ENCODE data around the gene GRIN1.

GRIN1 gene

GRCh38 chr9:137216188-137216965, 77.4 kb downstream of the GRIN1 start:
- Histone ChIP-seq H4K20me1 (ENCODE audit: insufficient read depth) (no peaks in the 10 kb centered on the region), H3K9ac (no peak overlapping the region), H3K4me1 (ENCODE audit: low read depth, poor library complexity, severe bottlenecking) (no peaks in the 10 kb centered on the region), H2AFZ (ENCODE audit: low read depth) (no peak overlapping the region), H3K27me3 (ENCODE audit: insufficient read depth, low read depth) (no peaks in the 10 kb centered on the region), H3K4me3 (IDR thresholded peaks at IDR 0.05; ENCODE audit: insufficient read depth, low read depth, low read length) (no peak overlapping the region), H3K27ac (no peak overlapping the region), H3K79me2 (ENCODE audit: insufficient read depth, low read depth) (no peaks in the 10 kb centered on the region), H3K4me2 (no peak overlapping the region), H3K36me3 (ENCODE audit: insufficient read depth) (no peaks in the 10 kb centered on the region)
- no peak for TF ChIP-seq CTCF (conservative IDR thresholded peaks at IDR 0.05; ENCODE audit: low read depth, low read length)

- no peak overlapping the region for H3K9ac ChIP-seq
- no peaks in the 10 kb centered on the region for H3K4me1 ChIP-seq (ENCODE audit: low read depth, poor library complexity, severe bottlenecking)
- H3K27me3 ChIP-seq (ENCODE audit: insufficient read depth, low read depth): no peaks in the 10 kb centered on the region
- no peaks in the 10 kb centered on the region for H4K20me1 ChIP-seq (ENCODE audit: insufficient read depth)
- H3K27ac ChIP-seq: no peak overlapping the region
- no peak overlapping the region for H2AFZ ChIP-seq (ENCODE audit: low read depth)
- no peak overlapping the region for H3K4me2 ChIP-seq
- no peak overlapping the region for H3K4me3 ChIP-seq (IDR thresholded peaks at IDR 0.05; ENCODE audit: insufficient read depth, low read depth, low read length)
- no peaks in the 10 kb centered on the region for H3K79me2 ChIP-seq (ENCODE audit: insufficient read depth, low read depth)
- H3K36me3 ChIP-seq (ENCODE audit: insufficient read depth): no peaks in the 10 kb centered on the region
- no peak for TF ChIP-seq CTCF (conservative IDR thresholded peaks at IDR 0.05; ENCODE audit: low read depth, low read length)
Measured at GRCh38 chr9:137217276-137218211, 78.6 kb downstream of the GRIN1 start.

GRCh38 chr9:137218212-137218753, 79.3 kb downstream of the GRIN1 start:
- Histone ChIP-seq H3K4me2 (no peak overlapping the region), H3K27ac (no peak overlapping the region), H3K36me3 (ENCODE audit: insufficient read depth) (no peaks in the 10 kb centered on the region), H3K27me3 (ENCODE audit: insufficient read depth, low read depth) (no peaks in the 10 kb centered on the region), H2AFZ (ENCODE audit: low read depth) (no peak overlapping the region), H3K4me1 (ENCODE audit: low read depth, poor library complexity, severe bottlenecking) (peaks cover 4% of the 10 kb centered on the region), H3K4me3 (IDR thresholded peaks at IDR 0.05; ENCODE audit: insufficient read depth, low read depth, low read length) (no peak overlapping the region), H4K20me1 (ENCODE audit: insufficient read depth) (no peaks in the 10 kb centered on the region), H3K9ac (no peak overlapping the region), H3K79me2 (ENCODE audit: insufficient read depth, low read depth) (no peaks in the 10 kb centered on the region)
- TF ChIP-seq CTCF (conservative IDR thresholded peaks at IDR 0.05; ENCODE audit: low read depth, low read length): no peak
